Measurements from ENCODE around the gene TMEM130. TPM values are rescaled to one million over a fixed set of nuclear protein-coding genes. Genes with fewer than 3 reads are reported as not detected.

TMEM130 gene
- total RNA-seq, 2 experiments from 2014 or later: 0.23 TPM; not detected in 1

- H3K4me3 Mint-ChIP-seq: no peak overlapping the region
- ChIA-PET CTCF (interaction anchor here (0.6 kb wide), 1 partner anchor 127 kb away, joined by 3 read pairs; no protein-coding TSS in a partner anchor), POLR2A (no interaction called here)
- intact Hi-C loops (cut with DNase I, micrococcal nuclease): no loop called here
- DNase-seq: no peak
- H3K9me3 Mint-ChIP-seq (ENCODE audit: low read depth): peaks cover 8% of the 10 kb centered on the region
- H3K4me1 Mint-ChIP-seq: peaks cover 2% of the 10 kb centered on the region
- ATAC-seq: no peak
- peaks cover 2% of the 10 kb centered on the region for H3K27me3 Mint-ChIP-seq
- H3K36me3 Mint-ChIP-seq (ENCODE audit: low read depth): no peaks in the 10 kb centered on the region
- H3K27ac Mint-ChIP-seq: no peak overlapping the region
Measured at GRCh38 chr7:98807068-98808048, 62.5 kb downstream of the TMEM130 start.

- ChIA-PET POLR2A (no interaction called here), CTCF (no interaction called here)
- H3K9me3 Mint-ChIP-seq (ENCODE audit: low read depth): peaks cover 7% of the 10 kb centered on the region
- intact Hi-C loops (cut with DNase I, micrococcal nuclease): no loop called here
- peaks cover 2% of the 10 kb centered on the region for H3K27me3 Mint-ChIP-seq
- no peak overlapping the region for H3K27ac Mint-ChIP-seq
- peaks cover 2% of the 10 kb centered on the region for H3K4me1 Mint-ChIP-seq
- no peak for DNase-seq
- no peaks in the 10 kb centered on the region for H3K36me3 Mint-ChIP-seq (ENCODE audit: low read depth)
- ATAC-seq: no peak
- H3K4me3 Mint-ChIP-seq: no peak overlapping the region
Measured at GRCh38 chr7:98805956-98806838, 63.6 kb downstream of the TMEM130 start.

DNA sequence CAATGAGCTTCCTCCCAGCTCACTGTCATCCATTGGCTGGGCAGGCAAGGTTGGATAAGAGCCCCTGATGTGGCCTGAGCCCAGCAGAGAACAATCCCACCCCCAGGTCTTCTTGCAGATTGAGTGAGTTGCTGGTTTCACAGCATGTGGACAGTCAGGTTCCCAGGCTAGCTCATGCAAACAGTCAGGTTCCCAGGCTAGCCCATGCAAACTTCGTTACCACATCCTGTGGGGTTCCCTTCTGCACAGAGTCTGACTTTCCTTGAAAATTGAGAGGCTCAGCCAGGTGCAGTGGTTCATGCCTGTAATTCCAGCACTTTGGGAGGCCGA lies 67.1 kb downstream of the TMEM130 start:
- intact Hi-C loops (cut with DNase I, micrococcal nuclease): no loop called here
- Mint-ChIP-seq H3K27ac (no peak overlapping the region), H3K4me1 (peaks cover 2% of the 10 kb centered on the region), H3K36me3 (ENCODE audit: low read depth) (no peaks in the 10 kb centered on the region), H3K9me3 (ENCODE audit: low read depth) (peaks cover 12% of the 10 kb centered on the region), H3K4me3 (no peak overlapping the region), H3K27me3 (peaks cover 10% of the 10 kb centered on the region)
- ChIA-PET CTCF (interaction anchor here (1.1 kb wide), 1 partner anchor 384 kb away, joined by 4 read pairs; no protein-coding TSS in a partner anchor), POLR2A (no interaction called here)
- ATAC-seq: no peak
- DNase-seq: no peak

GRCh38 chr7:98802088-98802780 lies 67.6 kb downstream of the TMEM130 start:
- intact Hi-C loops (cut with DNase I, micrococcal nuclease): no loop called here
- H3K4me1 Mint-ChIP-seq: peaks cover 2% of the 10 kb centered on the region
- no peak overlapping the region for H3K4me3 Mint-ChIP-seq
- DNase-seq (peak; percentile 77), ATAC-seq (peak; percentile 94)
- H3K36me3 Mint-ChIP-seq (ENCODE audit: low read depth): no peaks in the 10 kb centered on the region
- ChIA-PET CTCF (interaction anchor here (0.7 to 1.1 kb wide), 2 partner anchors 383 to 1738 kb away, joined by 3 to 4 read pairs; no protein-coding TSS in a partner anchor), POLR2A (no interaction called here)
- H3K9me3 Mint-ChIP-seq (ENCODE audit: low read depth): peaks cover 12% of the 10 kb centered on the region
- H3K27ac Mint-ChIP-seq: no peak overlapping the region
- H3K27me3 Mint-ChIP-seq: peaks cover 10% of the 10 kb centered on the region

DNA sequence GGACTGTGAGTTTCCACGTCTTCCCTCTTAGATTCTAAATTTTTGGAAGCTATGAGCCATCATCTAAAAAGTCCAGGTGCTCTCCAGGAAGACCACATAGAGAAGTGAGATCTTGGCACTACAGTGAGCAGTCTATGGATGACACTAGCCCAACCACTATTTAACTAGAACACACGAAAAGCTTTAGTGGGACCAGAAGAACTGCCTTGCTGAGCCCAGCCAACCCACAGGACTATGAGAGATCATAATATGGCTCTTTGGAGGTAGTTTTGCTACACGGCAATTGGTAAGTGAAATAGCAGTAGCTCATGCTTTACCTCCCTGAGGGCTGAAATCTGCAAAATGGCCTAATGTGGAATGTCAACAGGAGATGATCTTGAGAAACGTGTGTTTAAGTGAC lies 68.8 kb downstream of the TMEM130 start:
- POLR2A ChIA-PET: no interaction called here
- H3K9me3 Mint-ChIP-seq (ENCODE audit: low read depth): peaks cover 12% of the 10 kb centered on the region
- CTCF ChIA-PET: interaction anchor here (0.7 kb wide), 1 partner anchor 12 kb away, joined by 3 read pairs; no protein-coding TSS in a partner anchor
- H3K4me3 Mint-ChIP-seq: no peak overlapping the region
- H3K27me3 Mint-ChIP-seq: peaks cover 10% of the 10 kb centered on the region
- ATAC-seq (no peak), DNase-seq (no peak)
- H3K36me3 Mint-ChIP-seq (ENCODE audit: low read depth): no peaks in the 10 kb centered on the region
- intact Hi-C loops (cut with DNase I, micrococcal nuclease): no loop called here
- no peak overlapping the region for H3K27ac Mint-ChIP-seq
- H3K4me1 Mint-ChIP-seq: peaks cover 6% of the 10 kb centered on the region

DNA sequence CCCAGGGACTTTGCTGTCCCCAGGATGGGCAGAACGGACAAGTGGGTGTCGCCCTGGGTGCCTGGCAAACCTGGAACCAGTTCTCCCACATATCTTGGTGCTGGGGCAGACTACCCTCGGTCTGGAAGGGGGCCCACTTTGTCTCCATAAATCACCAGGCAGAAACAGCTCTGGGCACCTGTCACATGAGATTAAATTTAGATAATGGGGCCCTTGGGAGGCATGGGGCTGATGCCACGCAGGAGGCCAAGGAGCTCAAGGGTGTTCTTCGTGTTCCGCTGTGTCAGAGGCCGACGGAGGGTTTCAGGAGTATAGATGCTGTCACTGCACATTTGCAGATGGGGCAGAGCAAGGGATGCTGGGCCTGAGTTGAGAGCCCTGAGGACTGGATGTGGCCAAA lies 72.7 kb downstream of the TMEM130 start:
- ATAC-seq (no peak), DNase-seq (no peak)
- Mint-ChIP-seq H3K36me3 (ENCODE audit: low read depth) (no peaks in the 10 kb centered on the region), H3K27ac (no peak overlapping the region), H3K27me3 (peaks cover 12% of the 10 kb centered on the region), H3K4me3 (no peak overlapping the region), H3K4me1 (peaks cover 5% of the 10 kb centered on the region), H3K9me3 (ENCODE audit: low read depth) (peaks cover 16% of the 10 kb centered on the region)
- CTCF ChIA-PET: no interaction called here
- intact Hi-C loops (cut with DNase I, micrococcal nuclease): no loop called here
- POLR2A ChIA-PET: no interaction called here

Small RNA genes lying within 50 kb of the gene (microRNA-seq; reads per million reads assigned to microRNA genes)
- 19.7 reads per million, percentile 44 among the genes with 10 or more reads in this experiment for gene MIR3609 (ENCODE audit: borderline replicate concordance)

Other genes starting within 250 kb of the TMEM130 start
- gene TRRAP, start 8.5 kb upstream of the TMEM130 start, total RNA-seq: 10 to 100 TPM; 51.7 to 54.0 TPM

Measured in activated CD4-positive, alpha-beta T cell treated with anti-CD3 and anti-CD28 coated beads for 36 hours (primary cell).